ENCODE data around the gene VAMP3. TPM values are rescaled to one million over a fixed set of nuclear protein-coding genes. Genes with fewer than 3 reads are reported as not detected.

The VAMP3 gene
- total RNA-seq, 4 donors from 2014 or later = 99.9 to 128 (median 112) TPM

GRCh38 chr1:7770669-7770996 lies 463 bp upstream of the VAMP3 start:
- no peaks in the 10 kb centered on the region for H3K27me3 ChIP-seq
- TF ChIP-seq EP300 (IDR thresholded peaks at IDR 0.05) (no peak), CTCF (IDR thresholded peaks at IDR 0.05) (no peak)
- H3K36me3 ChIP-seq = peaks cover 0 to 29% of the 10 kb centered on the region in 2 donors
- no peaks in the 10 kb centered on the region for H3K9me3 ChIP-seq
- H3K4me3 ChIP-seq = peak overlapping the region; percentile 80 to 92
- H3K4me1 ChIP-seq = peaks cover 3 to 38% (median 11%) of the 10 kb centered on the region in 3 donors
- 22 to 31% methylated on average over 3 to 4 of the region's 6 CpGs for WGBS, 2 donors (ENCODE audit: low coverage in 1 of 2)
- H3K27ac ChIP-seq = peak overlapping the region; percentile 54 to 95 (median 92)
- ATAC-seq = peak; percentile 34

DNA sequence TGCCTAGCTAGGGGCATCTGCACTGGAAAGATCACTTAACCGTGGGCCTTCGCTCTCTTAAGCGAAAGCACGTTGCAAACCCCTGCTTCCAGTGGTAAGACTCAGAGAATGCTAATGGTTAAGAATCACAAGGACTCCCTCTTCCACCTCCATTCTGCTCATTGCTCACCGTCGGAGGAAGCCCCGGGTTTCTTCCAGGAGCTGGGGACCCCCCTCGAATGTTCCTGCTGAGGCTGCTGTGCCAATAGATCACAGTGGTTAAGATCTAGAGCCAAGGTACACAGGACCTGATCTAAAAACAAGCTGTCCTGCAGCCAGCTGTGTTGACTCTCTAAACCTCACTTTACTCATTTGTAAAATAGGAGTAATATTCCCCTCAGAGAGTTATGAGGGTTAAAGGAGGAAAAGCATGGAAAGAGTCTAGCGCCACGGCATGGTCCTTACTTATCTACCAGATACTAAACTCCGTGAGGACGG lies 765 bp downstream of the VAMP3 start:
- Histone ChIP-seq H3K9me3 (no peaks in the 10 kb centered on the region), H3K36me3 (peaks cover 0 to 37% of the 10 kb centered on the region in 2 donors), H3K27me3 (no peaks in the 10 kb centered on the region), H3K4me1 (peaks cover 3 to 38% (median 11%) of the 10 kb centered on the region in 3 donors), H3K4me3 (peak overlapping the region; percentile 80 to 92), H3K27ac (peak overlapping the region; percentile 81 to 95 (median 92))
- no peak for ATAC-seq
- TF ChIP-seq CTCF (IDR thresholded peaks at IDR 0.05) (no peak), POLR2AphosphoS5 (IDR thresholded peaks at IDR 0.05) (no peak), POLR2A (IDR thresholded peaks at IDR 0.05) (no peak), EP300 (IDR thresholded peaks at IDR 0.05) (no peak)
- WGBS, 2 donors (ENCODE audit: low coverage in 1 of 2) = 23 to 38% methylated on average over 2 to 4 of the region's 12 CpGs

DNA sequence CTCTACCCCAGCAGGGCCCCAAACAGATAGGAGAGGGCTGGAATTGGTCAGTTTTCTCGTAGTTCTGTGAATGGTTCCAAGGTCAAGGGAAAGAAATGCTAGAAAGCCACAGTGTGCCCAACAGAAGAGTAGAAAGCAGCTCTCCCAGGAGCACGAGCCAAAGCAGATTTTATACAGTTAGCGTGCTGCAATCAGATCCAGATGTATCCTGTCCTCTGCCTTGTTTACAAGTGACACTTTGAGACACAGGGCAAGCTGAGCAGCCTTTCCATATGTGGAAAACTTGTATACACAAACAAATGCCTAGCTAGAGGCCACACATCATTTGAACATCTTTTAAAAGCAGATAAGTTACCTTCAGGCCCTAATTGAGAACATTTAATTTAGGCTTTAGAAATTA lies 6.5 kb downstream of the VAMP3 start:
- no peak for ATAC-seq
- no peak overlapping the region for H3K27ac ChIP-seq
- 45% methylated on average over 3 of the region's 3 CpGs; no CpG with 5 or more reads in 1 of the 2 donors for WGBS, 2 donors (ENCODE audit: low coverage in 1 of 2)
- H3K4me3 ChIP-seq = no peak overlapping the region
- peaks cover under 1 to 27% (median 2%) of the 10 kb centered on the region in 3 donors for H3K4me1 ChIP-seq
- H3K9me3 ChIP-seq = no peaks in the 10 kb centered on the region
- H3K36me3 ChIP-seq = peaks cover 0 to 83% of the 10 kb centered on the region in 2 donors
- H3K27me3 ChIP-seq = no peaks in the 10 kb centered on the region
- no peak for TF ChIP-seq POLR2AphosphoS5 (IDR thresholded peaks at IDR 0.05)
- no peak for TF ChIP-seq EP300 (IDR thresholded peaks at IDR 0.05)
- no peak for TF ChIP-seq POLR2A (IDR thresholded peaks at IDR 0.05)
- TF ChIP-seq CTCF (IDR thresholded peaks at IDR 0.05) = no peak

DNA sequence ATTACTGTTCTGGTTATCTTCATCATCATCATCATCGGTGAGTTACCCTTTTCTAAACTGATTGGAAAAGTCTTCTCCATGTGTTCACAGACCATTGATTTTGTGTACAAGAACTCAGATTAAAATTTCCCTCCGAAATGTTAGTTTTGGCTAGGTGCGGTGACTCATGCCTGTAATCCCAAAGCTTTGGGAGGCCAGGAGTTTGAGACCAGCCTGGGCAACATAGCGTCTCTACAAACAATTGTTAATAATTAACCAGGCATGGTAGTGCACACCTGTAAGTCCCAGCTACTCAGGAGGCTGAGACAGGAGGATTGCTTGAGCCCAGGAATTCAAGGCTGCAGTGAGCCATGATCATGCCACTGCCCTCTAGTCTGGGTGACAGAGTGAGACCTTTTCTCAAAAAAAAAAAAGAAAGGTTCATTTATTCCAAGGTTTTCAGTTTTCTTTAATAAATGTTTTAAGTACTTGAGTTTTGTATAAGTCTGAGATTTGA lies 7.1 kb downstream of the VAMP3 start:
- Histone ChIP-seq H3K27me3 (no peaks in the 10 kb centered on the region), H3K4me1 (peaks cover 0 to 27% (median 4%) of the 10 kb centered on the region in 3 donors), H3K9me3 (no peaks in the 10 kb centered on the region), H3K27ac (no peak overlapping the region), H3K4me3 (no peak overlapping the region), H3K36me3 (peaks cover 0 to 77% of the 10 kb centered on the region in 2 donors)
- no peak for TF ChIP-seq POLR2A (IDR thresholded peaks at IDR 0.05)
- no peak for TF ChIP-seq POLR2AphosphoS5 (IDR thresholded peaks at IDR 0.05)
- TF ChIP-seq EP300 (IDR thresholded peaks at IDR 0.05) = no peak
- WGBS, 2 donors (ENCODE audit: low coverage in 1 of 2) = 92 to 100% methylated on average over 3 to 4 of the region's 4 CpGs
- ATAC-seq = no peak

- peaks cover 6 to 31% (median 10%) of the 10 kb centered on the region in 3 donors for H3K4me1 ChIP-seq
- no peak overlapping the region for H3K4me3 ChIP-seq
- peaks cover 0 to 54% of the 10 kb centered on the region in 2 donors for H3K36me3 ChIP-seq
- no peak for TF ChIP-seq POLR2A (IDR thresholded peaks at IDR 0.05)
- no peak for TF ChIP-seq POLR2AphosphoS5 (IDR thresholded peaks at IDR 0.05)
- no peak for TF ChIP-seq CTCF (IDR thresholded peaks at IDR 0.05)
- TF ChIP-seq EP300 (IDR thresholded peaks at IDR 0.05) = no peak
- 81 to 87% methylated on average over 6 to 9 of the region's 9 CpGs for WGBS, 2 donors (ENCODE audit: low coverage in 1 of 2)
- H3K27me3 ChIP-seq = no peaks in the 10 kb centered on the region
- ATAC-seq = no peak
- H3K9me3 ChIP-seq = no peaks in the 10 kb centered on the region
- H3K27ac ChIP-seq = no peak overlapping the region
These were observed 9.9 kb downstream of the VAMP3 start for GRCh38 chr1:7780976-7781375.

All from gastroesophageal sphincter (tissue), 4 donors.